Activated CD4-positive, alpha-beta T cell treated with anti-CD3 and anti-CD28 coated beads, Interleukin-2, amount 50 U/mL, for 24 hours (primary cell): Measurements from ENCODE around the gene NAB2.
"Not testable (repeated sequence)": the region's sequence is repeated elsewhere in the genome, so short reads cannot be mapped to it uniquely, and the experiment has no call there.

Experiments
- DNase-seq, 2 donors: peaks; one replicate each; pipeline ENCODE4 v3.0.0-alpha.2; 2020; ENCODE audit warnings: low read depth in 1 of 2, low spot score in 1 of 2

NAB2 gene

GRCh38 chr12:57088354-57089270 lies at the start of gene NAB2:
NAB2 (plus strand) TSS chr12:57089114; CDS start chr12:57089272, 158 bp downstream.
- peak; percentile 60 to 83 for DNase-seq

GRCh38 chr12:57040211-57040610 lies 48.7 kb upstream of the NAB2 start:
- DNase-seq = no peak

- DNase-seq = no peak
Observed at GRCh38 chr12:57040750-57041149, 48.2 kb upstream of the NAB2 start.

GRCh38 chr12:57042695-57043094 lies 46.2 kb upstream of the NAB2 start:
- DNase-seq = no peak

- DNase-seq = no peak
Observed at GRCh38 chr12:57044468-57044867, 44.4 kb upstream of the NAB2 start.

- DNase-seq = no peak
Observed at GRCh38 chr12:57044889-57045288, 44.0 kb upstream of the NAB2 start.

GRCh38 chr12:57046086-57046791 lies 42.7 kb upstream of the NAB2 start:
- no peak for DNase-seq

GRCh38 chr12:57046947-57047890 lies 41.7 kb upstream of the NAB2 start:
- no peak for DNase-seq

- no peak for DNase-seq
Observed at GRCh38 chr12:57047981-57048380, 40.9 kb upstream of the NAB2 start.

- DNase-seq = no peak
Observed at GRCh38 chr12:57048423-57049118, 40.3 kb upstream of the NAB2 start.

GRCh38 chr12:57049119-57049446 lies 39.8 kb upstream of the NAB2 start:
- DNase-seq = no peak

GRCh38 chr12:57049890-57050289 lies 39.0 kb upstream of the NAB2 start, which contains the start of gene MYO1A:
MYO1A (minus strand) TSS chr12:57050129; CDS start chr12:57048323, 1,806 bp downstream.
- no peak for DNase-seq

- no peak for DNase-seq
Observed at GRCh38 chr12:57051011-57051410, 37.9 kb upstream of the NAB2 start.

- DNase-seq = not testable (repeated sequence)
Observed at GRCh38 chr12:57053146-57053545, 35.8 kb upstream of the NAB2 start.

GRCh38 chr12:57053901-57054300 lies 35.0 kb upstream of the NAB2 start:
- DNase-seq = not testable (repeated sequence)

GRCh38 chr12:57055824-57056223 lies 33.1 kb upstream of the NAB2 start:
- no peak for DNase-seq

GRCh38 chr12:57057067-57057751 lies 31.7 kb upstream of the NAB2 start:
- no peak for DNase-seq

GRCh38 chr12:57058454-57058853 lies 30.5 kb upstream of the NAB2 start:
- no peak for DNase-seq

GRCh38 chr12:57063991-57064685 lies 24.8 kb upstream of the NAB2 start:
- DNase-seq = peak in 1 of 2 donors; percentile 67
